Osteocyte (in vitro differentiated cells): ENCODE results near the gene LONRF2. TPM values are rescaled to one million over a fixed set of nuclear protein-coding genes. Genes with fewer than 3 reads are reported as not detected.
A peak's percentile ranks its signal among the peaks of the same experiment; 100 is the strongest.

Experiments
- DNase-seq: peaks from one replicate; pipeline ENCODE4 v3.0.0; 2021; ENCODE audit warnings: mixed read lengths; ENCODE audit not compliant: unreplicated experiment; ENCODE audit errors: extremely low spot score
- H3K27ac Mint-ChIP-seq: one replicate; pipeline ENCODE4 v1.8.0; 2021; ENCODE audit warnings: mild to moderate bottlenecking, mixed read lengths; ENCODE audit not compliant: unreplicated experiment
- H3K27me3 Mint-ChIP-seq: one replicate; pipeline ENCODE4 v1.8.0; 2021; ENCODE audit warnings: mixed read lengths; ENCODE audit not compliant: unreplicated experiment
- H3K36me3 Mint-ChIP-seq: one replicate; pipeline ENCODE4 v1.8.0; 2021; ENCODE audit warnings: mixed read lengths; ENCODE audit not compliant: unreplicated experiment
- H3K4me1 Mint-ChIP-seq: one replicate; pipeline ENCODE4 v1.8.0; 2021; ENCODE audit warnings: mixed read lengths; ENCODE audit not compliant: unreplicated experiment
- H3K4me3 Mint-ChIP-seq: one replicate; pipeline ENCODE4 v1.8.0; 2021; ENCODE audit warnings: mild to moderate bottlenecking, moderate library complexity, mixed read lengths; ENCODE audit not compliant: unreplicated experiment
- H3K9me3 Mint-ChIP-seq: one replicate; pipeline ENCODE4 v1.8.0; 2021; ENCODE audit warnings: mixed read lengths; ENCODE audit not compliant: unreplicated experiment
- CTCF ChIP-seq: fragments of 200-600 bp; sonication (generic); IDR thresholded peaks from 2 replicates; pipeline ENCODE4 v1.5.0; 2021; ENCODE audit warnings: antibody characterized with exemption, mild to moderate bottlenecking, moderate library complexity
- total RNA-seq: library from RNA; stranded (reverse); gene quantifications from 2 replicates; pipeline ENCODE4 v1.2.1, GENCODE V29; 2021

The LONRF2 gene
- total RNA-seq, 1 donor from 2014 or later: 0.32 TPM

GRCh38 chr2:100339823-100340222, 17.5 kb upstream of the LONRF2 start:
- no peaks in the 10 kb centered on the region for H3K36me3 Mint-ChIP-seq
- DNase-seq: no peak
- H3K4me3 Mint-ChIP-seq: no peak overlapping the region
- peaks cover 10% of the 10 kb centered on the region for H3K9me3 Mint-ChIP-seq
- H3K27me3 Mint-ChIP-seq: peaks cover 80% of the 10 kb centered on the region
- no peak for TF ChIP-seq CTCF
- no peaks in the 10 kb centered on the region for H3K4me1 Mint-ChIP-seq
- no peak overlapping the region for H3K27ac Mint-ChIP-seq

DNA sequence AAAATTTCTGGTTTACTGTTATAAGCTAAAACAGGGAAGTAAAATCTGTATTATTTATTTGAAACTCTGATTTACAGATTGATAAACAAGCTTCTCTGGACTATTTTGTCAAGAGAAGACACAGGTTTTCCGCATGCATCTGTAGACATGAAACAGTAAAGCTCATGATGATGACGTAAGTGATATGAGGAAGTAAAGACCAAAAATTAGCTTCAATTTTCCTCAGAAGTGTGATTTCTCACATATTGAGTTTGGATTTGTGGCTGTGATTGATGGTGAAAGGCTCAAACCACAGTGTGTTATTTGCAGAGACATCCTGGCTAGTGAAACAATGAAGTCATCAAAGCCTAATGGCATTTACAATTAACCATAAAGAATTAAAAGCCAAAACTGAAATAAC, 12.6 kb upstream of the LONRF2 start:
- peaks cover 3% of the 10 kb centered on the region for H3K9me3 Mint-ChIP-seq
- H3K4me1 Mint-ChIP-seq: no peaks in the 10 kb centered on the region
- no peak overlapping the region for H3K27ac Mint-ChIP-seq
- no peak for TF ChIP-seq CTCF
- H3K4me3 Mint-ChIP-seq: no peak overlapping the region
- no peak for DNase-seq
- H3K36me3 Mint-ChIP-seq: no peaks in the 10 kb centered on the region
- H3K27me3 Mint-ChIP-seq: peaks cover 70% of the 10 kb centered on the region

- H3K27ac Mint-ChIP-seq: no peak overlapping the region
- no peak overlapping the region for H3K4me3 Mint-ChIP-seq
- no peak for DNase-seq
- no peaks in the 10 kb centered on the region for H3K36me3 Mint-ChIP-seq
- no peak for TF ChIP-seq CTCF
- peaks cover 3% of the 10 kb centered on the region for H3K9me3 Mint-ChIP-seq
- peaks cover 76% of the 10 kb centered on the region for H3K27me3 Mint-ChIP-seq
- H3K4me1 Mint-ChIP-seq: no peaks in the 10 kb centered on the region
Measured at GRCh38 chr2:100327742-100328141, 5.4 kb upstream of the LONRF2 start.

GRCh38 chr2:100321179-100321865, 979 bp downstream of the LONRF2 start:
- H3K27me3 Mint-ChIP-seq: peaks cover 67% of the 10 kb centered on the region
- no peak overlapping the region for H3K27ac Mint-ChIP-seq
- peak overlapping the region; percentile 43 for H3K4me3 Mint-ChIP-seq
- no peak for DNase-seq
- peak; percentile 22 for TF ChIP-seq CTCF
- peaks cover 7% of the 10 kb centered on the region for H3K36me3 Mint-ChIP-seq
- H3K4me1 Mint-ChIP-seq: peaks cover 2% of the 10 kb centered on the region
- H3K9me3 Mint-ChIP-seq: peaks cover 18% of the 10 kb centered on the region

DNA sequence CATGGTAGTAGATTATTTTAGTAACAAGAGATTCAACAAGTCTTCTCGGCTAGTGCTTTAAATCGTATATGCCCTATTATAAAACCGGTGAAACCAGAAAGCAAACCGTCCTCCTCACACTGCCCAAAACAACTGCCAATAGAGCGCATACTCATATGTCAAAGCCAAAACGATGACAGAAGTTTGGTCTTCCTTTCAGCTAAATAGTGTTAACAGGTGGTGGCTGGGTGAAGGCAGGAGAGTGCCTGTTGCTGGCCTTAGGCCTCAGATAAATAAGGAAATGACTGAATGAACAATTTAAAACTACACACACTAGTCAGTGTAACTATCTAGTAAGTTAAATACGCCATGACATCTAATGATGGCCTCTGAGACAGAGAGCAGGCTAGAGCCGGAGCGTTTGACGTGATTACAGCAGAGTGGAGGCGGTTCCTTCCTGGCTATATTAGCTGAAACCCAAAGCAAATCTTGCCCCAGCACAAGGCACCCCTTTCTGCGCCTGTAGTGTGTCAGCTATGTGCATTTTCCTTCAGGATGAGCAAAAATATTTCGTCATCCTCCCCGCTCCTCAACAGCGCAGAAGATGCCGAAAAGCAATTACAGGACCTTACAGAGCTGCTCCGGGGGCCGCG, 1.6 kb downstream of the LONRF2 start:
- no peak for TF ChIP-seq CTCF
- peaks cover 64% of the 10 kb centered on the region for H3K27me3 Mint-ChIP-seq
- H3K4me3 Mint-ChIP-seq: peak overlapping the region; percentile 43
- H3K9me3 Mint-ChIP-seq: peaks cover 18% of the 10 kb centered on the region
- H3K27ac Mint-ChIP-seq: no peak overlapping the region
- DNase-seq: no peak
- H3K36me3 Mint-ChIP-seq: peaks cover 7% of the 10 kb centered on the region
- peaks cover 2% of the 10 kb centered on the region for H3K4me1 Mint-ChIP-seq
